Stimulated activated CD4-positive, alpha-beta T cell treated with anti-CD3 and anti-CD28 coated beads, Interleukin-1b, Interleukin-23, amount 100 ng/mL, for 24 hours (primary cell): ENCODE data around the gene FERMT2.

Source experiments
- DNase-seq, 4 experiments: peaks; one replicate each; pipeline ENCODE4 v3.0.0-alpha.2; 2020; ENCODE audit warnings: low read depth in 4 of 4, low spot score in 1 of 4

The FERMT2 gene, protein sequence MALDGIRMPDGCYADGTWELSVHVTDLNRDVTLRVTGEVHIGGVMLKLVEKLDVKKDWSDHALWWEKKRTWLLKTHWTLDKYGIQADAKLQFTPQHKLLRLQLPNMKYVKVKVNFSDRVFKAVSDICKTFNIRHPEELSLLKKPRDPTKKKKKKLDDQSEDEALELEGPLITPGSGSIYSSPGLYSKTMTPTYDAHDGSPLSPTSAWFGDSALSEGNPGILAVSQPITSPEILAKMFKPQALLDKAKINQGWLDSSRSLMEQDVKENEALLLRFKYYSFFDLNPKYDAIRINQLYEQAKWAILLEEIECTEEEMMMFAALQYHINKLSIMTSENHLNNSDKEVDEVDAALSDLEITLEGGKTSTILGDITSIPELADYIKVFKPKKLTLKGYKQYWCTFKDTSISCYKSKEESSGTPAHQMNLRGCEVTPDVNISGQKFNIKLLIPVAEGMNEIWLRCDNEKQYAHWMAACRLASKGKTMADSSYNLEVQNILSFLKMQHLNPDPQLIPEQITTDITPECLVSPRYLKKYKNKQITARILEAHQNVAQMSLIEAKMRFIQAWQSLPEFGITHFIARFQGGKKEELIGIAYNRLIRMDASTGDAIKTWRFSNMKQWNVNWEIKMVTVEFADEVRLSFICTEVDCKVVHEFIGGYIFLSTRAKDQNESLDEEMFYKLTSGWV

GRCh38 chr14:52950898-52951680, at the start of gene FERMT2:
TSS of gene FERMT2 (minus strand) at chr14:52951050. CDS start at chr14:52950568, 482 bp downstream.
- no peak for DNase-seq

DNA sequence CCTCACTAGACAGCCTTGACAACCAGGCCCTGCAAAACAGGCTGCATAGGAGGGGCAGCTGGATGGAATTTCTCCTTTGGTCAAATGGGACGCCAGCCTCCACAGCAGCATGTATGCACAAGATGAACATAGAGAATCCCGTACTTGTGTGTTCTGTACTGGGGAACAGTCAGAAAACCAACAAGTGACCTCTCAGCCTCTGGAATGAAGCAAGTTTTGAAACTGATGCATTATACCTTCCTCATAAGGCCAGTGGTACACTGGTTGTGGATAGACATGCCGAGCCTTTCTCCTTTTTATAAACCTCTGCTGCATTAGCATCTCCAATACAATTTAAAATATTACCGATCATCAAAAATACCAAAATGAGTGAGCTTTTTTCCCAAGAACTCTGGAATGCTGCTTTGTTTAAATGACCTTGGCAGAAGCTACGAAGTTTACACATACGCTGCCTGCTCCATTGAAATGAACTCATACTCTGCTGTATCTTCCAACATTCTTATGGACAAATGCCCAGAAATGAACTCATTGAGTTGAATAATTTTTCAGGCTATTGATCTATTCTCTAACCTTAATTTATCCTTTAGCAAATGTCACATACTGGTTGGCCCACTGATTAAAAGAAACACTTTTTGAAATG, 47.6 kb upstream of the FERMT2 start:
- no peak for DNase-seq

DNA sequence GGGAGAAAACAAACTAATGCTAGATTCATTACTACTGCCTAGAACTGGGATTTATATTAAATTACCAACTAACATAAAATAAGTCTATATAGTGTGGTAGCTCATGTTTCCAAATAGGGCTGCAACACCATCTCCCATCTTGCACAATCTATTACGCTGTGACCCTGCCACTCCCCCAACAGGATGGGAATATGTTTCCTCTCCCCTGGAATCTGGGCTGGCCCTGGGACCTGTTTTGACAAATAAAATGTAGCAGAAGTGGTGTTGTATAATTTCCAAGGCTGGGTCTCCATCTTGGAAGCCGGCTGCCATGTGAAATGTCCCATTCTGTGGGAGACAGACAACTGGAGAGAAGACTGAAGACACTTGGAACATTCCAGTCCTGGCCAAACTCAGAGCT, 45.6 kb upstream of the FERMT2 start:
- DNase-seq: no peak

DNA sequence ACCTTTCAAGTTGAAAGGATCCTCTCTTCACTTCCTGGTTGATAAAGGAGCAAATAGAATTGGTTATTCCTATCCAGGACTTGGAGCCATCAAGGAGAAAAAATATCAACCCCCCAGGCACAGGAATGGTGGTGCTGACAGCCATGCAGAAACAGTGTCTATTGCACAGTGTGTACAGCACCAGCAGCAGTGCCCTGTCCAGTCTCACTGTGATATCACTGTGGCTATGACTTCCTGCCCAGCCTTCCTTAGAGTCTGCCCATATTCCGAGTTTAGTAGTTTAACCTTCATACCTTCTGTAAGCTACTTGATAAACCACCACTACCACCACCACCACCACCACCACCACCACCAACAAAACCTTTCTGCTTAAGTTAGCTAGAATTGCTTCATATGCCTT, 45.1 kb upstream of the FERMT2 start:
- no peak for DNase-seq

GRCh38 chr14:52992236-52992870, 41.5 kb upstream of the FERMT2 start:
- no peak for DNase-seq

DNA sequence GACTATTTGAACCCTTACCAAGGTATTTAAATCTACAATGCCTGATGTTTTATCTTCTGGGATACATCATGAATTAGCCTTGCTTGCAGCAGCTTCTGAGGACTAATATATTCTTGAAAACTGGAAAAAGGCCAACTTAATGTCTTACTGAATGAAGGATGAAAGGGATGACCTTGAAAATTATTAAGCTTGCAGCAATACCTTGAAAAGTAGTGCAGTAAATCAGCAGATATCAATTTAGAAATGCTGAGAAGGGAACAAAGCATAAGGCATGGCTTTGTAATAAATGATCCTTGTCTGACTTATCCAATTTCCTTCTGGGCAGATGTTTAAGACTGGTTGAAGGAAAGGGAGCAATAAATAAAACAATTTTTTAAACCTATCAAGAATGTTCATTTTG, 37.3 kb upstream of the FERMT2 start:
- no peak for DNase-seq

DNA sequence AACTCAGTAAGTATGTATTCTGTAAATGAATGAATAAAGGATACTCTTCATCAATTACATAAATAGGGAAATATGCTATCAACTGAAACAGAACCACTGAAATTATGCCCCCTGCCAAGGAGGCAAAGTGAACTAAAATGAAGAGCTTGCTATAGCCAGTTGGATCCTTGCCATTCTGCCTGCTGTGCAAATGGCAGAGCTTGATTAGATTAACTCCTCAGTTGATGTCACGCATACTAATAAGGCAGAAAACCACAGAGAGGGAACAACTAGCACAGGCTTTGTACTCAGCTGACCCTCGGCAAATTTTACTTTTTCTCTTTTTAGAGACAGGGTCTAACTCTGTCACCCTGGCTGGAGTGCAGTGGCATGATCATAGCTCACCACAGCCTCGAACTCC, 36.7 kb upstream of the FERMT2 start:
- DNase-seq: no peak

DNA sequence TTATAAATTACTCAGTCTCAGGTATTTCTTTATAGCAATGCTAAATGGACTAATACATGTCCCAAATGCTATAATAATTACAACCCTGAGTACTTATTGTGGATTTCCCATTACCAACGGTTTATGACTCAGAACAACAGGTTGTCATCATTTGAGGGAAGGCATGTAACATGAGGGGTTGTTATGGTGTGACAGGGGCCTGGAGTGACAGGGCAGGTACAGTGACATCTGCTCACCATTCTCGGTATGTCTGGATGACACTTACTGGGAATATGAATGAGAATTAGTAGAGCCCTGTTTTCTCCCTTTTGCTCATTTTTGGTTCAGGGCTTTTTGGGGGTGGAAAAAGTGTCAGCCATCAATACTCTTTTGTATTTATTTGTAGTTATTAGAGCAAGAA, 36.2 kb upstream of the FERMT2 start:
- no peak for DNase-seq

GRCh38 chr14:52977798-52978197, 26.9 kb upstream of the FERMT2 start:
- DNase-seq: no peak

- no peak for DNase-seq
Observed at GRCh38 chr14:52974406-52974805, 23.6 kb upstream of the FERMT2 start.

- no peak for DNase-seq
Observed at GRCh38 chr14:52961060-52961639, 10.3 kb upstream of the FERMT2 start.

DNA sequence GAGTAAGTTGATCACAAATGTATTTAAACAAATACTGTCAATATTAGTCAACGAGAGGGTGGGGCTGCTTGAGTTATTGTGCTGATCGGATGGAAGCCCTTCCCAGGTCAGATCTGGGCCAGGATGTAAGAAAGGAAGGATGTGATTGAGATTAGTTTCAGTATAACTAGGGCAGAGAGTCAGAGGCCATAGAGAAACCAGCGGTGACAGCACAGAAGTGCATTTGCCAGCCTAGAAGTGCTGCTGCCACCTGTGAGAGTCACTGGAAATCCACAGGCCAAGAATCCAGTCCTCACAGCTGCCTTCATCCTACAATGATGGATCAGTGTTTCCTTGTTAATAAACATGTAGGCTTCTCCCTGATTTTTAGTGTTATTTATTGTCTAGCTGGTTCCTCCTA, 9.8 kb upstream of the FERMT2 start:
- no peak for DNase-seq

- no peak for DNase-seq
Observed at GRCh38 chr14:52954346-52955214, 3.7 kb upstream of the FERMT2 start.

- no peak for DNase-seq
Observed at GRCh38 chr14:52951681-52952554, 1.1 kb upstream of the FERMT2 start.

DNA sequence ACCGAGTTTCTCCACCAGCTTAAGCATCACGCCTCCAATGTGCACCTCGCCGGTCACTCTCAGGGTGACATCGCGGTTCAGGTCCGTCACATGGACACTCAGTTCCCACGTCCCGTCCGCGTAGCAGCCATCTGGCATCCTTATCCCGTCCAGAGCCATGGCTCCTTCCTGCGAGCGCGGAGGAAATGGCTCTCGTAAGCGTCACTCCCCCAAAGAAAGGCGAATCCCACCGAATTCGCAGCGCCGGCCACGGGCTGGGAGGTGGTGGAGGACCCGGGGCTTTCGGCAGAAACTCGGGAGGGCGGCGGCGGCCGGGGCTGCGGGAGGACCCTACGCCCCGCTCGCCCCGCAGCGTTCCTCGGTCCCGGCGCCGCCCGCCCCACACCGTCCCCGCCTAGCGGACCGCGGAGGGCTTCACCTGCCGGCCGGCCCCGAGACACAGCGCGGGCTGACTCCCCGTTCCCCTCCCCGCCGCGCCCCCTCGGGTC, 396 bp downstream of the FERMT2 start:
- no peak for DNase-seq

GRCh38 chr14:52949711-52950409, 990 bp downstream of the FERMT2 start:
- no peak for DNase-seq

GRCh38 chr14:52949249-52949648, 1.6 kb downstream of the FERMT2 start:
- no peak for DNase-seq

- DNase-seq: no peak
Observed at GRCh38 chr14:52948836-52949235, 2.0 kb downstream of the FERMT2 start.
